AG04450 (cell line): Measurements from ENCODE around the gene LENEP. TPM values are rescaled to one million over a fixed set of nuclear protein-coding genes. Genes with fewer than 3 reads are reported as not detected.

Experiments used
- CTCF ChIA-PET: fragments of 300-600, 350-600 bp; formaldehyde crosslinking; extraction: SDS; loops from one replicate; lab custom pipeline; 2022; ENCODE audit warnings: antibody characterized with exemption, inconsistent platforms; lab: Charles Lee
- POLR2A ChIA-PET: fragments of 350-600 bp; formaldehyde crosslinking; extraction: SDS; loops from one replicate; lab custom pipeline; 2021; ENCODE audit warnings: antibody characterized with exemption, inconsistent platforms; lab: Yijun Ruan, JAX
- DNase-seq: peaks from one replicate; pipeline ENCODE4 v3.0.0-alpha.2; 2011; ENCODE audit warnings: low read depth, low spot score
- H3K27ac ChIP-seq: one replicate; pipeline ENCODE4 v1.5.1; 2012; ENCODE audit warnings: low read depth, low read length, control low read depth
- H3K27me3 ChIP-seq: one replicate; pipeline ENCODE4 v1.6.0; 2012; ENCODE audit warnings: low read length; ENCODE audit not compliant: control insufficient read depth, insufficient read depth
- H3K4me3 ChIP-seq: 2 replicates; pipeline ENCODE4 v1.5.1; 2011; ENCODE audit warnings: mild to moderate bottlenecking, low read depth, low read length, control low read depth
- H3K9me3 ChIP-seq: 2 replicates; pipeline ENCODE4 v1.5.1; 2012; ENCODE audit warnings: low read length; ENCODE audit not compliant: control insufficient read depth, insufficient read depth
- CTCF ChIP-seq: IDR thresholded peaks from 2 replicates; pipeline ENCODE4 v1.5.1; 2011; ENCODE audit warnings: low read depth, low read length, control low read depth, inconsistent platforms
- polyA plus RNA-seq: library from polyadenylated mRNA; depleted of rRNA; stranded (reverse); fragments of >200 nt; gene quantifications from 2 replicates; pipeline ENCODE4 v1.2.3, GENCODE V29; 2011

Gene LENEP
- polyA plus RNA-seq, 1 experiment = not detected

DNA sequence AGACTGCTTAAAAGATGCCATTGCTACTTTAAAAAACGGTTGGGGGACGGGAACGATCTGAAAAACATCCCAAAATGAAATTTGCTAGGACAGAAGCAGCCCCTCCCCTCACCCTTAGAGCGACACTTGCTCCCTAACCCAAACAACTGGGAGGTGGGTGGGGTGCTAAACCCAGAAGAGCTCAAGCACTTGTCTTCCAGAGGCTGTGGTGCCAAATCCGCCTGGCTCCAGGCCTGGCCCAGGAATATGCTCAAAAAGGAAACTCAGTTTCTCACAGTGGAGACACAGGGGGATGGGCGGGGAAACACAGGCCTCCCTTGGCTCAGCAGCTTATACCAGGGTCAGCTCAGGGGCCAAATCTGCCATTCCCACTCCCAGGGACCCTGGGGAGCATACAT lies 36.8 kb upstream of the LENEP start:
- Histone ChIP-seq H3K4me3 (peak overlapping the region; percentile 84), H3K9me3 (no peaks in the 10 kb centered on the region; the same call in 1 of the 2 replicates), H3K27me3 (no peaks in the 10 kb centered on the region), H3K27ac (peak overlapping the region; percentile 31)
- ChIA-PET POLR2A (interaction anchor here (5.5 kb wide), 1 partner anchor 14 kb away, joined by 21 read pairs; the partner anchor contains the start of gene SHC1), CTCF (interaction anchor here (1.0 to 3.8 kb wide), 10 partner anchors 11 to 397 kb away, joined by 3 to 28 read pairs (median 5); partner anchors contain the start of genes ADAM15, LENEP and SHC1)
- no peak for DNase-seq
- no peak for TF ChIP-seq CTCF

- Histone ChIP-seq H3K27ac (no peak overlapping the region), H3K4me3 (no peak overlapping the region), H3K27me3 (no peaks in the 10 kb centered on the region), H3K9me3 (no peaks in the 10 kb centered on the region; the same call in 1 of the 2 replicates)
- POLR2A ChIA-PET = interaction anchor here (5.5 kb wide), 1 partner anchor 14 kb away, joined by 21 read pairs; the partner anchor contains the start of gene SHC1
- no peak for TF ChIP-seq CTCF
- CTCF ChIA-PET = interaction anchor here (1.0 to 3.8 kb wide), 2 partner anchors 37 to 398 kb away, joined by 3 to 28 read pairs; partner anchors contain the start of gene LENEP
- DNase-seq = no peak
Observed at GRCh38 chr1:154957091-154957657, 36.2 kb upstream of the LENEP start.

GRCh38 chr1:154958036-154958435 lies 35.4 kb upstream of the LENEP start:
- ChIA-PET POLR2A (interaction anchor here (5.5 kb wide), 1 partner anchor 13 kb away, joined by 21 read pairs; the partner anchor contains the start of gene SHC1), CTCF (no interaction called here)
- DNase-seq = no peak
- Histone ChIP-seq H3K4me3 (no peak overlapping the region), H3K27ac (no peak overlapping the region), H3K27me3 (no peaks in the 10 kb centered on the region), H3K9me3 (no peaks in the 10 kb centered on the region; the same call in 1 of the 2 replicates)
- TF ChIP-seq CTCF = no peak

GRCh38 chr1:154958681-154959425 lies 34.5 kb upstream of the LENEP start:
- Histone ChIP-seq H3K27ac (no peak overlapping the region), H3K9me3 (no peaks in the 10 kb centered on the region; the same call in 1 of the 2 replicates), H3K27me3 (no peaks in the 10 kb centered on the region), H3K4me3 (no peak overlapping the region)
- no peak for DNase-seq
- ChIA-PET CTCF (no interaction called here), POLR2A (interaction anchor here (5.5 to 5.6 kb wide), 2 partner anchors 12 to 13 kb away, joined by 21 to 59 read pairs; partner anchors contain the start of gene SHC1)
- no peak for TF ChIP-seq CTCF
